Hematopoietic multipotent progenitor cell treated with erythropoietin and hydrocortisone succinate and interleukin-3 and kit ligand, for 6 days (in vitro differentiated cells): ENCODE results near the gene CSNK1G1.

Experiments used
- DNase-seq: peaks from one replicate; pipeline ENCODE4 v3.0.0-alpha.2; 2015

Gene CSNK1G1

GRCh38 chr15:64151727-64152506 is 204.1 kb downstream of the CSNK1G1 start, which contains the start of gene SNX22:
Gene SNX22 (plus strand): TSS chr15:64151731. CDS start chr15:64151776, 45 bp downstream.
- peak; percentile 38 for DNase-seq

- DNase-seq = peak; percentile 74
Measured at GRCh38 chr15:64149893-64150578, 205.9 kb downstream of the CSNK1G1 start.

- peak; percentile 88 for DNase-seq
Measured at GRCh38 chr15:64149424-64149823, 206.5 kb downstream of the CSNK1G1 start.

GRCh38 chr15:64148581-64148980 is 207.4 kb downstream of the CSNK1G1 start:
- no peak for DNase-seq

GRCh38 chr15:64148168-64148567 is 207.8 kb downstream of the CSNK1G1 start:
- no peak for DNase-seq

GRCh38 chr15:64146885-64147681 is 208.9 kb downstream of the CSNK1G1 start:
- peak; percentile 86 for DNase-seq

GRCh38 chr15:64146520-64146884 is 209.5 kb downstream of the CSNK1G1 start:
- no peak for DNase-seq

GRCh38 chr15:64146041-64146440 is 209.9 kb downstream of the CSNK1G1 start:
- DNase-seq = no peak

GRCh38 chr15:64144565-64145281 is 211.2 kb downstream of the CSNK1G1 start:
- DNase-seq = peak; percentile 45

- DNase-seq = no peak
Measured at GRCh38 chr15:64144192-64144564, 211.8 kb downstream of the CSNK1G1 start.

- DNase-seq = no peak
Measured at GRCh38 chr15:64143276-64143675, 212.7 kb downstream of the CSNK1G1 start.

GRCh38 chr15:64141798-64142512 is 214.0 kb downstream of the CSNK1G1 start:
- no peak for DNase-seq

GRCh38 chr15:64138331-64138941 is 217.5 kb downstream of the CSNK1G1 start:
- DNase-seq = peak; percentile 82

- peak; percentile 67 for DNase-seq
Measured at GRCh38 chr15:64137226-64137833, 218.6 kb downstream of the CSNK1G1 start.

GRCh38 chr15:64136347-64136746 is 219.6 kb downstream of the CSNK1G1 start:
- DNase-seq = no peak

- peak; percentile 99 for DNase-seq
Measured at GRCh38 chr15:64134345-64134829, 221.6 kb downstream of the CSNK1G1 start.

- no peak for DNase-seq
Measured at GRCh38 chr15:64133623-64134344, 222.2 kb downstream of the CSNK1G1 start.

GRCh38 chr15:64132217-64132616 is 223.8 kb downstream of the CSNK1G1 start:
- DNase-seq = no peak

GRCh38 chr15:64131547-64131946 is 224.4 kb downstream of the CSNK1G1 start:
- no peak for DNase-seq

- DNase-seq = no peak
Measured at GRCh38 chr15:64130159-64130558, 225.8 kb downstream of the CSNK1G1 start.
